ENCODE results near the gene ADAMTSL5.
"Not testable (repeated sequence)": the region's sequence is repeated elsewhere in the genome, so short reads cannot be mapped to it uniquely, and the experiment has no call there.

ADAMTSL5 gene

DNA sequence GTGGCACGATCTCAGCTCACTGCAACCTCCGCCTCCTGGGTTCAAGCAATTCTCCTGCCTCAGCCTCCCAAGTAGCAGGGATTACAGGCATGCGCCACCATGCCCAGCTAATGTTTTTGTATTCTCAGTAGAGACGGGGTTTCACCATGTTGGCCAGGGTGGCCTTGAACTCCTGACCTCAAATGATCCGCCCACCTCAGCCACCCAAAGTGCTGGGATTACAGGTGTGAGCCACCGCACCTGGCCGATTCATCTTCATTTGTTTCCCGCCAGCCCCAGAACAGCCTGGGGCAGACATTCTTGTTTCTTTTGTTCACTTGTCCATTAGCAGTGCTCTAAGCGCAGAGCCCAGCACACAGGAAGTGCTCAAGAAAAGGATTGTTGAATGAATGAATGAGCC lies 35.8 kb downstream of the ADAMTSL5 start:
- DNase-seq = not testable (repeated sequence)

DNA sequence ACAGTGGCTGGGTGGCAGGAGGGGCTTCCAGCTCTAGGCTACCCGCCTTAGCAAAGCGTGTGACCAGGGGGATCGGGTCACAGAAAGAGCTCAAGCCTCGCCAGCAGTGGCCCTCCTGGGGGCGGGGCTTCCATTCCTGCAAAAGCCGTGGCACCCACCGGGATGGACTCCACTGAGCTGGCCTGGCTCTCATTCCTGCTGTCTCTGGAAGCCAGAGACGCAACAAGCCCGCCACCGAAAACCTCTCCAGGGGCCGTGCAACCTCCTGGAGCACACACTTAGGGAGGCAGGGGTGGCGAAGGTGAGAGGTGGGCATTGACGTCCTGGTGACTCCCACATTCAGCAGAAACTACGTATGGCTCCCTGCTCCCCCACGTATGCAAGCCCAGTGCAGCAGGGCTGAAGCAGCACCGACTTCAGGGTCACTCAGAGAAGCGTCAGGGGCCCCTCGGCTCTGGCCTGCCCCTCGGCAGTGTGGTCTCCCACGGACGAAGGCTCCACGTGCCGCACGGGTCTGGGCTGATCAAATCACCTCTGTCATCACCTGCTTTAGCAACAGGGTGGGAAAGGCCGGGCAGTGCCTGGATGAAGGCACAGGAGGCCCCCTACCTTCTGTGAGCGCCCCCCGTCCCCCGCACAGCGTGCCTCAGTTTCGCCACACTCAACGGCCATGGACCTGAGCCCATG lies 36.9 kb downstream of the ADAMTSL5 start:
- DNase-seq = no peak

DNA sequence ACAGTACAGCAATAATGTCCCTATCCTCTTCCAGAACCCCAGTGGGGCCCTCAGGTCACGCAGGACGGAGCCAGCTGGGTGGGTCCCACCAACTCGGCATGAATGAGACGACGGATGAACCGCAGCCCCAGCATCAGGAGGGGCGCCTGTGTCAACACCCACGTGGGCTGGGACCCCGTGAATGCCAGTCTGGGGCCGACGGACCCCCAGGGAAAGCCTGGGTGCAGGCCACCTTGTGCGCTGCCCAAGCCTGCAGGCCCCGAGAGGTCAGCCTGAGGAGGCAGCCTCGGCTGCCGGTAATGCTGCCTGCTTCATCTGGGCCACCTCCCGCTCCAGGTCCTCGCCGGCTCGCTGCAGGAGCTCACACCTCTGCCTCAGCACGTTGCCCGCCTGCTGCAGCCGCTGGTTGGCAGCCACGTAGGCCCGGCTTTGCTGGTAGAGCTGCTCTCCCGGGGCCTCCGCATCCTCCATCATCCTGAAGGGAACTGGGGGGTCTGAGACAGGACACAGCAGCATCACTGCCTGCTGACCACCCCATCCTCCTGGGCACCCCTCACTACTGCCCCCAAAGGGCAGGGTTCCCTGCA lies 38.0 kb downstream of the ADAMTSL5 start:
- DNase-seq = no peak

DNA sequence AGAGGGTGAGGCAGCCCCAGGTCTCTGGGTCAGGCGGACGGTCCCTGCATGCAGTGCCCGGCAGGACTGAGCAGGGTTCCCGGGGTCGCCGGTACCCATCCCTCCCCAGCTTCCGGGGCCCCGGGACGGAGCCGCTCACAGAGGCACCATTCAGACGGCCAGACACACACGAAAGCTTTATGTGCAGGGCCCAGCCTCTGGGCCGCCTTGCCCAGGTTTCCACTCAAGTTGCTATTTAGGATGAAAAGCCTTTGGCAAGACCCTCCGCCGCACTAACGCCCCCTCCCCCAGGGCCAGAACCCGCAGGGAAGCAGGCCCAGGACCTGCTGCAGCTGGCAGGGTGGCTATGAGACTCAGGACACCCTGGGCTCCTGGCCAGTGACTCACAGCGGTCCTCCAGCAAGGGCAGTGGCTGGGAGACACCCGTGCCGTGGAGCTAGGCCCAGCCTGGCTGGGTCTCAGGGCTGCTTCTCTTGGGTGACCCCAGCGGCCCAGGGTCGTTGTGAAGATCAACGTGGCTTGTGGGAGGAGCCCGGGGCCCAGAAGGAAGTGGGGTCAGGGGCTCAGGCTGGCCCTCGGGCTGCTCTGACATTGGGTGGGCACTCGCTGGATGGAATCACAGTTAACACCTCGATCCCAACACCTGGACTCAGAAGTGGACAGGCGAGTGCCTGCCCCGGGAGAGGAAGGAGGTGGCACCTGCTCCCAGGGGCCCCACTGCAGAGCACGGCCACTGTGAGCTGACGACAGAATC lies 38.6 kb downstream of the ADAMTSL5 start:
- DNase-seq = no peak

DNA sequence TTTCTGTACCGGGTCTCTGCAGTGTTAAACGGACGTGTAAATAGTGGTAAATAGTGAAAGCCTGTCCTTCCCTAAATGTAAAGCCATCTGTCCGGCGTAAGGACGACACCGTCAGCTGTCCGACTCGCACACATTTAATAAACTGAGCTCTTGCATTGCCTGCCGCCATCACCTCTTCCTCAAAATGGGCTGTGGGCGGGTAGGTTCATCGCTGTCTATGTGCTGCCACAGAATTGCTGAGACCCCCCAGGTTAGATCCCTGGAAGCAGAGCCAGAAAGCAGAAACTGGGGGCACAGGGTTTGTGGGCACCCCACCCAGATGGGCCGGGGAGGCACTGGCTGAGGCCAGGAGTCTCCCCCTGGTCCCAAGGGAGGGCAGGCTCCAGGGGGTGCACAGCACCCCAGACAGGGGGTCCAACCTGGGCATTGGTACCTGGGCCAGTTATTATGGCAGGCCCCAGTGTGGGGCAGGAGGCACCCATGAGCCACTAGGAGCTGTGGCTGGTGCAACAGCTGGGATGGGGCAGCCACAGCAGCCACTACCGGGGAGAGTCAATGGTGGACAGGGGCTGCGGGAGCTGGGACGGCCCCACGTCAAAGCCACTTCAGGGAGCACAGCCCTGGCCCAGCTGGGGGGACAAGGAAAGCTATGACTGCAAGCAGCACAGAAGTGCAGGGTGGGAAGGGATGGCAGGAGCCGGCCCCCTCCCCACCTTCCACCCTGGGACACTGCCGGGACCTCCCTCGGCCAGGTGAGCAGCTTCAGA lies 39.6 kb downstream of the ADAMTSL5 start:
- no peak for DNase-seq

DNA sequence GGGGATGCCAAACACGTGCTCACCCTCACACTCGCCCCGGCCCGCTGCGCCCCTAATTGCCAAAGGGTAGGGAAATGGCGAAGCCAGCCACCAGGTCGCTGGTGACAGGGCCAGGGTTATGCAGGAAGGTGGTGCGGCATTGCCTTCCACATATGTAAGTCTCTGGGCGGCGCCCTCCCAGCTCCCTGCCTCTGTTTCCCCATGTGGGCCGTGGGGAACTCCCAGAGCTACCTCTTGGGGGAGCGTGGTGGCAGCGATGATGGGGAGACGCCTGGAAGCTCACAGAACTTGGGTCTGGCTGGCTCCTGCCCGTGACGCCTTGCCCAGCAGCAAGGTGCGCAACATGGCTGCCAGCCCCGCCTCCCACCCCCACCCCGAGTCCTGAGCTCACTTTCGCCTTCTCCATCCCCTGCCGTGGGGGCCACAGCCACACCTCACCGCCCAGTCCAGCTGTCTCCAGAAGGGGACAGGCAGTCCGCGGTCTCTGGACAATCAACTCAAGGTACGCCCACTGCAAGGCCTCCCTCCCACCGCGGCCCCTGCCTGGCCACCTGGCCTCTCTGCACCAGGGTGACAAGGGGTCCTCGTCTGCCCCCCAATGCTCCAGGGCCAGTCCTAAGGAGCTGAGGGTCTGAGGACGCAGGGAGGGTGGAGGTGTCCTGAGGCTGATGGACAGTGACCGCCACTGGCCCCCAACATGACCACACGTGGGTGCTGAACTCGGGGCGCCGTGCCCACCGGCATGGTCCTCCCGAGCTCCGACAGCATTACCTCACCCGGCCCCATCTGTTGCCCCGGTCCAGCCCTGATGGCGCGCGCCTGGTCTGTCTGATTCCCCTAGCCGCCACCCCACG lies 40.4 kb downstream of the ADAMTSL5 start:
- no peak for DNase-seq

DNA sequence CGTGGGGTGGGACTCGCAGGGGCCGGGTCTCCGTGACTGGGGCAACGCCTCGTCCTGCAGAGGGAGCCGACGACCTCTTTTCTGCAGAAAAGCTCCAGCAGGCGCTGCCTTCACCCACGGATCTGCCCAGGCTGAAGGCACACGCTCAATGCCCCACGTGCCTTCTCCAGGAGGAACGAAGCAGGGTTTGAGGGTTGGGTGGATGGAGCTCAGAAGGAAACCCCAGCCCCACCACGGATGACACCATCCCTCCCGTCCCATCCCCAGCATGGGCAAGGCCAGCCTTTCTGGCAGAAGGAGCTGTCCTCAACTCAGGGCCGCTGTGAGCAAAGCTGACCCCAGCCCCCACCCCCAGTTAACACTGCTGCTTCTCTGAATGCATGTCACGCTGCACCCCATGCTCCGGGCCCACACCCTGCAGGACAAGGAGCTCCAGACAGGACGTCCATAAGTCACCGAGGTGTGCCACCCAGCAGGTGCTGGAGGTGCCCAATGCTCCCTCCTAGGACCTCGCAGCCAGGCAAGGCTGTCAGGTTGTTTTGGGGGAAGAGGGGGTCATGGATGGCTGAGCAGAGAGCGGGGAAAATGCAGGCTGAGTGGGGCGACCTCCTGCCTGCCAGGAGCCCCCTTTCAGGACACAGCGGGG lies 41.2 kb downstream of the ADAMTSL5 start:
- no peak for DNase-seq

DNA sequence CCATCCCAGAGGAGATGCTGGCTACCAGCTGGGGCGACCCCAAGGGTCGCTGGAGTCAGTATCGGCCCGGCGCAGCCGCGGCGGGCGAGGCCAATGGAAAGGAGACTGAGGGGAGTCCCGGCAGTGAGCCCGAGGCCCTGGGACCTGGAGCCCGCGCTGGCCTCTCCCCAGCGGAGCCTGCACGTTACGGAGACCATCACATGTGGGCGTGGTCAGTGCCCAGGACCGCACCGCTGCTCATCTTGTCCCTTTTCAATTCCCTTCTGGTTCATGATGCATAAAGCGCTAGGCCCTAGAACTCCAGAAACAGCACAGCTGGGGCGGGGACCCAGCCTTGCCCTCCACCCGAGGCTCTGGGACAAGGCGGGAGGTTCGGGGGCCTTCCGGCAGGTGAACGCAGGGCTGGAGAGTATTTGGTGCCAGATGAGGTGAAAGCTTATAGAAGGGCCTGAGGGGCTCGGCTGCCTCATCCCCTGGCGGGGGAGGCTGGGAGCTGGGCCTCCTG lies 41.8 kb downstream of the ADAMTSL5 start:
- DNase-seq = no peak

DNA sequence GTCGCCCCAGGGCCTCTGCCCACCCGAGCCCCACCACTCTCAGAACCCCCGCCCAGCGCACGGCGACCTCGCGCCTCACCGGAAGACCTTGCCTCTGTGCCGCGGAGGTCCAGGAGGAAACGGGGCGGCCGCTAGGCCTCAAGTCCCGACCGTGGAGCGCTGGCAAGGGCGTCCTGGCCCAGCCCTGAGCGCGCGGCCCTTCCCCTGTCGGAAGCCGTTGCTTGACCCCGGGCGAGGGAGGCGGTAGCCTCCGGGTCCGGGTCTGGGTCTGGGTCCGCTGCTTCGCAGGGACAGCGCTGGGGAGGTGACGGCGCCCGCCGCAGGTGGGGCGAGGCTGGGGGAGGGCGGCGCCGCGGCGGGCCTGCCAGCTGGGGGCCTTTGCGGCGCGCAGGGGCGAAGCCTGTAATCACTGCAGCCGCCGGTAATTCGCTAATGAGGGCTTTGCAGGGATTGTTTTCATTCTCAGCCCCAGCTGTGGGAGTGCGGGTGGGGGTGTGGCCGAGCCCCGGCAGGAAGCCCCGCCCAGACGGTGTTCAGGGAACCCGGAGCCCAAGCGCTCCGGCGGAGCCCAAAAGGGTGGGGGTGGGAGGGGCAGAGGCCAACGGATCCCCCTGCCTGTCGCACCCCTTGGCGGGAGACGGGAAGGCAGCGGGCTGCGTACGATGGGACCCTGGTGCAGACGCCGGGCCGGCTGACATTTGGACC lies 42.4 kb downstream of the ADAMTSL5 start:
- DNase-seq = no peak

DNA sequence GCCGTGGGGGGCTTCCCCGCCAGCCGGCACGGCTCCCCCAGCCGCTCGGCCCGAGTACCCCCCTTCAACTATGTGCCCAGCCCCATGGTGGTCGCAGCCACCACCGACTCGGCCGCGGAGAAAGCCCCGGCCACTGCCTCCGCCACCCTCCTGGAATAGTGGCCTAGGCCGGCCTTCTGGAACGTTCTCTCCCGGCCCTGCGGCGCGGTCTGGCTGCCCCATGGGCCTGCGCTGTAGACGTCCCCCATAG lies 42.8 kb downstream of the ADAMTSL5 start:
- DNase-seq = no peak

DNA sequence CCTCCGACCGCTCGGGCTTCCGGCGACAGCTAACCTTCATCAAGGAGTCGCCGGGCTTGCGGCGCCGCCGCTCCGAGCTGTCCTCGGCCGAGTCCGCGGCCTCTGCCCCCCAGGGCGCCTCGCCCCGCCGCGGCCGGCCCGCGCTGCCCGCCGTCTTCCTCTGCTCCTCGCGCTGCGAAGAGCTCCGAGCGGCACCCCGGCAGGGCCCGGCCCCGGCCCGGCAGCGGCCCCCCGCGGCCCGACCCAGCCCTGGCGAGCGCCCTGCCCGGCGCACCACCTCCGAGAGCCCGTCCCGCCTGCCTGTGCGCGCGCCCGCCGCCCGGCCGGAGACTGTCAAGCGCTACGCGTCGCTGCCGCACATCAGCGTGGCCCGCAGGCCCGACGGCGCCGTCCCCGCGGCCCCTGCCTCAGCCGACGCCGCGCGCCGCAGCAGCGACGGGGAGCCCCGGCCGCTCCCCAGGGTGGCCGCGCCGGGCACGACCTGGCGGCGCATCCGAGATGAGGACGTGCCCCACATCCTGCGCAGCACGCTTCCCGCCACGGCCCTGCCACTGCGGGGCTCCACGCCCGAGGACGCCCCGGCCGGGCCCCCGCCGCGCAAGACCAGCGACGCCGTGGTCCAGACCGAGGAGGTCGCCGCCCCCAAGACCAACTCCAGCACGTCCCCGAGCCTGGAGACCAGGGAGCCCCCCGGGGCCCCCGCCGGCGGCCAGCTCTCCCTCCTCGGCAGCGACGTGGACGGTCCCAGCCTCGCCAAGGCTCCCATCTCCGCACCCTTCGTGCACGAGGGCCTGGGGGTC lies 43.4 kb downstream of the ADAMTSL5 start:
- DNase-seq = no peak

DNA sequence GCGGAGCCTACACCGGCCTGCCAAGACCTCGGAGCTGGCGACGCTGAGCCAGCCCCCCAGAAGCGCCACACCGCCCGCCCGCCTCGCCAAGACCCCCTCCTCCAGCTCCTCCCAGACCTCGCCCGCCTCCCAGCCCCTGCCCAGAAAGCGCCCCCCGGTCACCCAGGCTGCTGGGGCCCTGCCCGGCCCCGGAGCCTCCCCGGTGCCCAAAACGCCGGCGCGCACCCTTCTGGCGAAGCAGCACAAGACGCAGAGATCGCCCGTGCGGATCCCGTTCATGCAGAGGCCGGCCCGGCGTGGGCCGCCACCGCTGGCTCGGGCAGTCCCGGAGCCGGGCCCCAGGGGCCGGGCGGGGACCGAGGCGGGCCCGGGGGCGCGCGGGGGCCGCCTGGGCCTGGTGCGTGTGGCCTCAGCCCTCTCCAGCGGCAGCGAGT lies 44.0 kb downstream of the ADAMTSL5 start:
- no peak for DNase-seq

DNA sequence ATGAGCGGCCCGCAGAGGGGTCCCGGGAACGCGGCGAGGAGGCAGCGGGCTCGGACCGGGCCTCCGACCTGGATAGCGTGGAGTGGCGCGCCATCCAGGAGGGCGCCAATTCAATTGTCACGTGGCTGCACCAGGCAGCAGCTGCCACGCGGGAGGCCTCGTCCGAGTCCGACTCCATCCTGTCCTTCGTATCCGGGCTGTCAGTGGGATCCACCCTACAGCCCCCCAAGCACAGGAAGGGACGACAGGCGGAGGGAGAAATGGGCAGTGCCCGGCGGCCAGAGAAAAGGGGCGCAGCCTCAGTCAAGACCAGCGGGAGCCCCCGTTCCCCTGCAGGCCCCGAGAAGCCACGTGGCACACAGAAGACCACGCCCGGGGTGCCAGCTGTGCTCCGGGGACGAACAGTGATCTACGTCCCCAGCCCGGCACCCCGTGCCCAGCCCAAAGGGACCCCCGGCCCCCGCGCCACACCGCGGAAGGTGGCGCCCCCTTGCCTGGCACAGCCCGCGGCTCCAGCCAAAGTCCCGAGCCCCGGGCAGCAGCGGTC lies 44.5 kb downstream of the ADAMTSL5 start:
- no peak for DNase-seq

DNA sequence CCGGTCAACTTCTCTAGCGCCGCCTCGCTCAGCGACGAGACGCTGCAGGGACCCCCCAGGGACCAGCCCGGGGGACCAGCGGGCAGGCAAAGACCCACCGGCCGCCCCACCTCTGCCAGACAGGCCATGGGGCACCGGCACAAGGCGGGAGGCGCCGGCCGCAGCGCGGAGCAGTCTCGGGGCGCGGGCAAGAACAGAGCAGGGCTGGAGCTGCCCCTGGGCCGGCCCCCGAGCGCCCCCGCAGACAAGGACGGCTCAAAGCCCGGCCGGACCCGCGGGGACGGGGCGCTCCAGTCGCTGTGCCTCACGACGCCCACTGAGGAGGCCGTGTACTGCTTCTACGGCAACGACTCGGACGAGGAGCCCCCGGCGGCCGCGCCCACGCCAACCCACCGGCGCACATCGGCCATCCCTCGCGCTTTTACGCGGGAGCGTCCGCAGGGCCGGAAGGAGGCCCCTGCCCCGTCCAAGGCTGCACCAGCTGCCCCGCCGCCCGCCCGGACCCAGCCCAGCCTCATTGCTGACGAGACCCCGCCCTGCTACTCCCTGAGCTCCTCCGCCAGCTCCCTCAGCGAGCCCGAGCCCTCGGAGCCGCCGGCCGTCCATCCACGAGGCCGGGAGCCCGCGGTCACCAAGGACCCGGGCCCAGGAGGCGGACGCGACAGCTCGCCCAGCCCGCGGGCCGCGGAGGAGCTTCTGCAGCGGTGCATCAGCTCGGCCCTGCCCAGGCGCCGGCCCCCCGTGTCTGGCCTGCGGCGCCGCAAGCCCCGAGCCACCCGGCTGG lies 45.1 kb downstream of the ADAMTSL5 start:
- DNase-seq = no peak

DNA sequence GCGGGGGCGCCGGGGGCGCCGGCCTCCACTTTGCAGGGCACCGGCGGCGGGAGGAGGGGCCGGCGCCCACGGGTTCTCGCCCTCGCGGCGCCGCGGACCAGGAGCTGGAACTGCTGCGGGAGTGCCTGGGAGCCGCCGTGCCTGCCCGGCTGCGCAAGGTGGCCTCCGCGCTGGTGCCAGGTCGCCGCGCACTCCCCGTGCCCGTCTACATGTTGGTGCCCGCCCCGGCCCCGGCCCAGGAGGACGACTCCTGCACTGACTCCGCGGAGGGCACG lies 45.7 kb downstream of the ADAMTSL5 start:
- DNase-seq = no peak

DNA sequence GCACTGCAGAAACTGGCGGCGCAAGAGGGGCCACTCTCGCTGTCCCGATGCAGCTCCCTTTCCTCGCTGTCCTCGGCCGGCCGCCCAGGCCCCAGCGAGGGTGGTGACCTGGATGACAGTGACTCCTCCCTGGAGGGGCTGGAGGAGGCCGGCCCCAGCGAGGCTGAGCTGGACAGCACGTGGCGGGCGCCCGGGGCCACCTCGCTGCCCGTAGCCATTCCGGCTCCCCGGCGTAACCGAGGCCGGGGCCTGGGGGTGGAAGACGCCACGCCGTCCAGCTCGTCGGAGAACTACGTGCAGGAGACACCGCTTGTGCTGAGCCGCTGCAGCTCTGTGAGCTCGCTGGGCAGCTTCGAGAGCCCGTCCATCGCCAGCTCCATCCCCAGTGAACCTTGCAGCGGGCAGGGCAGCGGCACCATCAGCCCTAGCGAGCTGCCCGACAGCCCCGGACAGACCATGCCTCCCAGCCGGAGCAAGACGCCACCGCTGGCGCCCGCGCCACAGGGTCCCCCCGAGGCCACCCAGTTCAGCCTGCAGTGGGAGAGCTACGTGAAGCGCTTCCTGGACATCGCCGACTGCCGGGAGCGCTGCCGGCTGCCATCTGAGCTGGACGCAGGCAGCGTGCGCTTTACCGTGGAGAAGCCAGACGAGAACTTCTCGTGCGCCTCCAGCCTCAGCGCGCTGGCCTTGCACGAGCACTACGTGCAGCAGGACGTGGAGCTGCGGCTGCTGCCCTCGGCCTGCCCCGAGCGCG lies 46.2 kb downstream of the ADAMTSL5 start:
- DNase-seq = no peak

DNA sequence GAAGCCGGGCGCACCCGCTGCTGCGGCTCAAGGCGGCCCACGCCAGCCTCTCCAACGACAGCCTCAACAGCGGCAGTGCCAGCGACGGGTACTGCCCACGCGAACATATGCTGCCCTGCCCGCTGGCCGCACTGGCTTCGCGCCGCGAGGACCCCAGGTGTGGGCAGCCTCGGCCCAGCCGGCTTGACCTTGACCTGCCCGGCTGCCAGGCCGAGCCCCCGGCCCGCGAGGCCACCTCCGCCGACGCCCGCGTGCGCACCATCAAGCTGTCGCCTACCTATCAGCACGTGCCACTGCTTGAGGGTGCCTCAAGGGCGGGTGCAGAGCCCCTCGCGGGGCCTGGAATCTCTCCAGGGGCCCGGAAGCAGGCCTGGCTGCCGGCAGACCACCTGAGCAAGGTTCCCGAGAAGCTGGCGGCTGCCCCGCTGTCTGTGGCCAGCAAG lies 46.8 kb downstream of the ADAMTSL5 start:
- DNase-seq = no peak

DNA sequence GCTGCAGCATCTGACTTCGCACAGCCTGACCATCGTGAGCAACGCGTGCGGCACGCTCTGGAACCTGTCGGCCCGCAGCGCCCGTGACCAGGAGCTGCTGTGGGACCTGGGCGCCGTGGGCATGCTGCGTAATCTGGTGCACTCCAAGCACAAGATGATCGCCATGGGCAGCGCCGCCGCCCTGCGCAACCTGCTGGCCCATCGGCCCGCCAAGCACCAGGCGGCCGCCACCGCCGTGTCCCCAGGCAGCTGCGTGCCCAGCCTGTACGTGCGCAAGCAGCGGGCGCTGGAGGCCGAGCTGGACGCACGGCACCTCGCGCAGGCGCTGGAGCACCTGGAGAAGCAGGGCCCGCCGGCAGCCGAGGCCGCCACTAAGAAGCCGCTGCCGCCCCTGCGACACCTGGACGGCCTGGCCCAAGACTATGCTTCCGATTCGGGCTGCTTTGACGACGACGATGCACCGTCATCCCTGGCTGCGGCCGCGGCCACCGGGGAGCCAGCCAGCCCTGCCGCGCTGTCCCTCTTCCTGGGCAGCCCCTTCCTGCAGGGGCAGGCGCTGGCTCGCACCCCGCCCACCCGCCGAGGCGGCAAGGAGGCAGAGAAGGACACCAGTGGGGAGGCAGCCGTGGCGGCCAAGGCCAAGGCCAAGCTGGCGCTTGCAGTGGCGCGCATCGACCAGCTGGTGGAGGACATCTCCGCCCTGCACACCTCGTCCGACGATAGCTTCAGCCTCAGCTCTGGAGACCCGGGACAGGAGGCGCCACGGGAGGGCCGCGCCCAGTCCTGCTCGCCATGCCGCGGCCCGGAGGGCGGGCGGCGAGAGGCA lies 47.4 kb downstream of the ADAMTSL5 start:
- DNase-seq = no peak
